GM19397 (cell line): Measurements from ENCODE around the gene SRSF1.
A peak's percentile ranks its signal among the peaks of the same experiment; 100 is the strongest.
"Not testable (repeated sequence)": the region's sequence is repeated elsewhere in the genome, so short reads cannot be mapped to it uniquely, and the experiment has no call there.

ENCODE experiments used
- ATAC-seq: cut with Tn5 transposase; IDR thresholded peaks from one replicate; pipeline ENCODE4 v1.9.1; 2021; ENCODE audit warnings: mild to moderate bottlenecking, moderate library complexity; ENCODE audit not compliant: unreplicated experiment

SRSF1 gene, protein sequence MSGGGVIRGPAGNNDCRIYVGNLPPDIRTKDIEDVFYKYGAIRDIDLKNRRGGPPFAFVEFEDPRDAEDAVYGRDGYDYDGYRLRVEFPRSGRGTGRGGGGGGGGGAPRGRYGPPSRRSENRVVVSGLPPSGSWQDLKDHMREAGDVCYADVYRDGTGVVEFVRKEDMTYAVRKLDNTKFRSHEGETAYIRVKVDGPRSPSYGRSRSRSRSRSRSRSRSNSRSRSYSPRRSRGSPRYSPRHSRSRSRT

GRCh38 chr17:58006924-58007780 lies at the start of gene SRSF1:
Gene SRSF1 (minus strand): TSS chr17:58007246. CDS start chr17:58007137, 109 bp downstream.
- peak; percentile 81 for ATAC-seq

DNA sequence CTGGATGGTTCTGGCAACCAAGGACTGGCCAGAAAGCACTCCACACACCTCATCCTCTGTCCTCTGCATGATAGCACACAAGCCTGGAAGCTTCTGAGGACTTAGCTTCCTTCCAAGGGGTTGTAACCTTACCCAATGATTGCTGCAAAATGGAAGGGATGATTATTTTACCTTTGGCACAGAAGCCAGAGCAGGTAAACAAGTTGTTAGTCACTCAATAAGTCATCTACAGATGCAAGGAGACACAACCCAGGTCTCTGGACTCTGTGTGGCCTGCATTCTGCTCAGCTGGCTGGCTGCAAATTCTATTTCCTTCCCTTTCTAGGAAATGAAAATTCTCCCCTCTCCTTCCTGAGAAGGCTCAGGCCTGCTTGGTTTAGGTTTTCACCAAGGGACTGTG lies 49.4 kb upstream of the SRSF1 start:
- ATAC-seq = no peak

- no peak for ATAC-seq
Observed at GRCh38 chr17:58054641-58055040, 47.6 kb upstream of the SRSF1 start.

- no peak for ATAC-seq
Observed at GRCh38 chr17:58052945-58053715, 46.1 kb upstream of the SRSF1 start.

- ATAC-seq = no peak
Observed at GRCh38 chr17:58052407-58052806, 45.4 kb upstream of the SRSF1 start.

DNA sequence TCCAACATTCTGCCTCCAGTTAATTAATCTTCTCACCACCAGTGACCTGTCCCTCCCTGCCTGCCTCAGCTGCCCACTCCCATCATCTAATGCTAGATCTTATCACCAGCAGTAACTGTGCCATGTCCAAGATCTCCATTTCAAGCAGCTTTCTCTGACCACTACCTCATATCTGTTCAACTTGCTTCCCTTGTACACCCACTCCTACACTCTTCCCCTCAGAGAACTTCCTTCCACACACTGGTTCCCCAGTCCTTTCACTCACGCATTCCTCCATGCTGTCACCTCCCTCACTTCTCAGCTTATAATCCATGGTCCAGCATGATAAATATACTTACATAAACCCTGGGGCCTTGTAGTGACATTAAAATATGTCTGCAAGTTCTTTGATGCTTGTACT lies 44.4 kb upstream of the SRSF1 start:
- no peak for ATAC-seq

DNA sequence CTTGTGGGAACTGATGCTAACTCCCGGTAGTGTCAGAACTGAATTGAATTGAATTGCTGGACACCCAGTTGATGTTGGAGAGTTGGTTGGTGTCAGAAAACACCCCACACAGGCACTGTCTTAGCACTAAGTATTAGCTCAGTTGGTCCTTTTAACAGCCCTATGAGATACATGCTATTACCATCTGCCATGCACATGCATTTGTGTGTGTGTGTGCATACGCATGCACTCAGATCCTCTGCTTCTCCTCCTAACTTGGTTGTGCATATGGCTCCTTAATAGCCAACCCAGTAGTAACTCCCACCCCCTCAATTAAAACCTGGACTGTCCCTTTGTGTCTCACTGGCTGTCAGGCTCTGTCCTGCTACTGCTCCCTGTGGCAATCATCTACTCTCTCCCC lies 43.9 kb upstream of the SRSF1 start:
- ATAC-seq = no peak

DNA sequence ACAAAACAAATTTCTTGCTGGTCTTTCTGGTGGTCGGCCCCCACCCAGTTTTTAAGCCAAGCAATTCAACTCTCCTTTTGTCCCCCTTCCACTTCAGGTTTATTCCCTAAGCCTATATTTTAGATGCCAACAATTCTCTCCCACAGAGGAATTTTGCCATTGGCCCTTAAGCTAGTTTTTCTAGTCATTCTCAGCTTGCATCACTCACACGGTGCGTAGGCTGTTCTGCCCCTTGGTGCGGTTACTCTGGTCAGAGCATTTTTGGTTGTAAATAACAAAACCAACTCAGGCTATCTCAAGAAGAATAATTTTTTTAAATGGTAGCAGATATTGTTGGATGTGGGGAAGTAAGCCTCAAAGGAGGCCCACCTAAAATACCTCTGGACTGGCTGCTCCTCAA lies 42.5 kb upstream of the SRSF1 start:
- ATAC-seq = no peak

DNA sequence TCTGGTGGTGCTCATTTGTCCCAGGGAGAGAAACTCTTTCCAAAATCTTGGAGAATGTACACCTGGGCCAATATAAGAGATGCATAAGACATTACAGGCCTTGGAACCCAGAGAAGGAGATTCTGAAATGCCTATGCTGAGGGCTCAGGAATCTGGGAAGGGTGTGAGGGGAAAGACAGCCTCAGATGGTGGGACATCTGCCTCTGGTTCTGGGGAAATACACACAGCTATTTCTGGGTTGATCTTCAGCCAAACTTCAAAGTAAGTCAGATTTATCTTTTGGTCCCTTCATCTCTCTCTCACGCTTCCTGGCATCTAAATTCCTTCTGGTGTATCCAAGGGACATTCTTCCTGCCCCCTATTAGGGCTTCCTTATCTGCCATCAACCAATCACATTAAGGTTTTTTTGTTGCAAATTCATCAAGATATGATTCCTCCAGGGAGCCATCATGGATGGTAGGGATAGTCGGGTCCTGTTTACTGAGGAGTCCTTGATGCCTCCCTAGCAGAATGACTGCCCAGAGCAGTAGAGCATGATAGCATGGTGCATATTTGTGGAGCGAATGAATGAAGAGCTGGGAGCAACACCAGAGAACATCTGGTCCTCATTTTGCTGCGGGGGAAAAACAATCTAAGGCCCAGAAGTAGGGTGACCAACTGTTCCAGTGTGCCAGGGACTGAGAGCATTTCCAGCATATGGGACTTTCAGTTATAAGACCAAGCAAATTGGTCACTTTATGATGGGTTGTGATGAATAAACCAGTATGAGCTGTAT lies 40.5 kb upstream of the SRSF1 start:
- no peak for ATAC-seq

GRCh38 chr17:58046239-58047094 lies 39.4 kb upstream of the SRSF1 start:
- ATAC-seq = no peak

DNA sequence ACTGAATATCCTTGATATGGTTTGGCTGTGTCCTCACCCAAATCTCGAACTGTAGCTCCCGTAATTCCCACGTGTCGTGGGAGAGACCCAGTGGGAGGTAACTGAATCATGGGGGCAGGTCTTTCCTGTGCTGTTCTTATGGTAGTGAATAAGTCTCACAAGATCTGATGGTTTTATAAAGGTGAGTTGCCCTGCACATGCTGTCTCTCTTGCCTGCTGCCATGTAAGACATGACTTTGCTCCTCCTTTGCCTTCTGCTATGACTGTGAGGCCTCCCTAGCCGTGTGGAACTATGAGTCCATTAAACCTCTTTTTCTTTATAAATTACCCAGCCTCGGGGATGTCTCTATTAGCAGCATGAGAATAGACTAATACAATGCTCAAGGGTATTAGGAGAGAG lies 37.2 kb upstream of the SRSF1 start:
- not testable (repeated sequence) for ATAC-seq

GRCh38 chr17:58043221-58044181 lies 36.5 kb upstream of the SRSF1 start:
- no peak for ATAC-seq

DNA sequence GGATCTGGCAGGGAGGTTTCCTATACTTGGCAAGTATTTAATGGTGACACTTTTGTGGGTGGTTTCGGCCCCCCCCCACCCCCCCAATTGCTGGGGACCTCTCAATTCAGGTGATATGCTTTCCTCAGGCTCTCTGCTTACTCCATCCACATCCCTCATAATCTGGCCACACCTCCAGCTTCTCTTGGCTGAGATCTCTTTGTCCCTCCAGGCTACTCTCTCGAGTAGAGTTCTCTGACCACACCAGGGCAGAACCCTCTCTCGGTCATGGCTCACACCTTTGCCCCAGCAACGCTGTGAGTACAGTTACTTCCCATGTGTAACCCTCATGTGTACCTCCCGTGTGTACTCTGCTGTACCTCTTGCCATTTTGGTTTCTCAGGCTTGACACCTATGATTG lies 34.1 kb upstream of the SRSF1 start:
- no peak for ATAC-seq

DNA sequence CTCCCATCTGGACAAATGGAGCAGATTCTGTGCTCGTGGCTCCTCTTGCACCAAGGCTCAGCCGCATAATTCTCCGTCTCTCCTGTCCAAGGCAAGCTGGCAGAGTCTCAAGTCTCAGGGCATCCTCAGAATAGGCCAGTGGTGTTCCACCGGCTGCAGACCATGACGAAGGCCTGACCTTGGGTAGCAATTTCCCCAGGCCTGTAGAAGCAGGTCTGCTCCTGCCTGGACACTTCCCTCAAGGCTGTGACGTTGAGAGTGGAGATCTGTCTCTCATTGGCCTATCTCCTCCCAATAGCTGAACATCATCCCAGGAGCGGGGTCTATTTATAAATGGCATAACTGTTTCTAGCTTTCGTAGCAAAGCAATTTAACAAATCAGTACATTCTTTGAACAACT lies 33.3 kb upstream of the SRSF1 start:
- no peak for ATAC-seq

- no peak for ATAC-seq
Observed at GRCh38 chr17:58039975-58040374, 32.9 kb upstream of the SRSF1 start.

GRCh38 chr17:58032691-58033415 lies 25.8 kb upstream of the SRSF1 start:
- ATAC-seq = no peak

GRCh38 chr17:58028578-58028977 lies 21.5 kb upstream of the SRSF1 start:
- ATAC-seq = no peak

GRCh38 chr17:58020401-58020800 lies 13.4 kb upstream of the SRSF1 start:
- no peak for ATAC-seq
